AG08395 (cell line): ENCODE results near the gene KIAA1328.

Experiments
- DNase-seq: peaks from one replicate; pipeline ENCODE4 v3.0.0; 2012; ENCODE audit warnings: mixed read lengths, low spot score

Gene KIAA1328

DNA sequence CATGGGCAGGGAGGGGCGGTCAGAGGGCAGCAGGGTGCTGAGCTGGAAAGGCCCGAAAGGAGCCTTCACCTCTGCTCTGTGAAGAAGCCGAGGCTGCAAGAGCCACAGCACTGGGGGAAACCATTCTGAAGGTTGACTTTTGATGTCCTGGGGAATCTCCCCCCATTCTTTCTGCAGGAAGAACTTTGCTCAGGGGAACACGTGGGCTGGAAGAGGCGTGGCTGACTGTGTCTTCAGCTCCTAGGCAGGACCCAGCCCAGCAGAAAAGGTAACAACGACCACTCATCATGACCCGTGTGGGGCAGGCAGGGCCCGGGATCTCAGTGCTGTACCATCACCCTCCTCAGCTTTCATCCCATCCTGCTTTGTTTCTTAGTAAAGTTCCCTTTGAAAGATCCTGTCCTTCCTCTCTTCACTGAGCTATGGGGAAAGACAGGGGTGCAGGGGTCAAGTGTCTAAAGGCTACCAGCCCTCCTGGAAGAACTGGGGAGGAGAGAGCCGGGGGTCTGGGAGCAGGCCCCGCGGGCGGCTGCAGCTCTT is 424.0 kb downstream of the KIAA1328 start:
- no peak for DNase-seq

DNA sequence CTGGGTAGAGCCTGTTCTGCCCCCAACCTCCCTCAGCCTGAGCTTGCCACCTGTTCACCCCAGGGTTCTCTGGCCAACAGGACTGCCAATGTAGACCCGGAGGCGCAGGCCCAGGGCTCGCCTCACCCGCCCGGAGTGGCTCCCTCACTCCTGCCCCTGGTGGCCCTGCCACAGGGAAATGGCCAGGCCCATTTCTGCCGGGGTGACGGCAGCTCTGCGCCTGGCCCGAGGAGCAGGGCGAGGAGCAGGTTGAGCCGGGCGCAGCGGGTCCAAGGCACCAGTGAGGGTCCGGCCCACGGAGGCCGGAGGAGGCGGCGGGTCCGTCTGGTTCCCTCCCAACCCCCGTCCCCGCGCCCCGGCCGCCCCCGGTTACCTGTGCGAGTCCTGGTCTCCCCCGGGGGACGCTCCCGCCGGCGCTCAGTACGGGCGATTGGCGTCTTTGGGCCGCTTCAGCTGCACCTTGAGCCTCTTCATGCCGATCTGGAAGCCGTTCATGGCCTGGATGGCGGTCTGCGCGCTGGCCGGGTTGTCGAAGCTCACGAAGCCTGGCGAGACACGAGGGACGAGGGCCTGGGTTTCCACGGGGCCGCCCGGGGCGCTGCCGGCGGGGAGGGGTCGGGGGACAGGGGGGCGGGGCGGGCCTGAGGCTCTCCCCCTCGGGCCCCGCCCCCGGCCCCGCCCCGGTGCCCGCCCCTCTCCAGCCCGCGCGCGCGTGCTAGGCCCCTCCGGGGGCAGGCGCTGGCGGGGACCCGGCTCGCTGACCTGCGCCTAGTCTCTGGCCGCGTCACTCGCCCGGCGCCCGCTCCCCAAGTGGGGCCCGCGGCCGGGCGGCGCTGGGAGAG is 424.7 kb downstream of the KIAA1328 start:
- DNase-seq: peak; percentile 30

DNA sequence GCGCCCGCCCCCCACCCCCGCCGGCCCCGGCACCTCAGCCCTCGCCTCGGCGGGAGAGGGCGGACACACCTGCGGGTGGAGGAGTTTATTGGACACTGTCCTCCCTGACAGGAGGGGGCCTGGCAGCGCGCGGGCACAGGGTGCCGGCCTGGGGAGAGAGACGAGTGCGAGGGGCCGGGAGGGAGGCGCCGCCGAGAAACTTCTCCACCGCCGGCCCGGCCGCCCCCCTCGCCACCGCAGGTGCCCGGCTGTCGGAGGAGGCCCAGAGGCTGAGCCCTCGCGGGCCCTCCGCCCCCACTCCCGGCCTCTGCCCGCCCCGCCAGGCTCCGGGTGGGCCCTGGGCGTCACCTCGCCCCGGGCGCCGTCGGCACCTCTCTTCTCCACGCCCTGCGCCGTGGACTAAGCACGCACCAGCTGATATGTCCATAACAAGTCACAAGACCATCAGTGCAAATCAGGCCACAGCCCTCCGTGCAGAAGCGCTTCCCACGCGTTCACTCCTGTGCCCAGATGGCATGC is 425.4 kb downstream of the KIAA1328 start:
- DNase-seq: no peak

DNA sequence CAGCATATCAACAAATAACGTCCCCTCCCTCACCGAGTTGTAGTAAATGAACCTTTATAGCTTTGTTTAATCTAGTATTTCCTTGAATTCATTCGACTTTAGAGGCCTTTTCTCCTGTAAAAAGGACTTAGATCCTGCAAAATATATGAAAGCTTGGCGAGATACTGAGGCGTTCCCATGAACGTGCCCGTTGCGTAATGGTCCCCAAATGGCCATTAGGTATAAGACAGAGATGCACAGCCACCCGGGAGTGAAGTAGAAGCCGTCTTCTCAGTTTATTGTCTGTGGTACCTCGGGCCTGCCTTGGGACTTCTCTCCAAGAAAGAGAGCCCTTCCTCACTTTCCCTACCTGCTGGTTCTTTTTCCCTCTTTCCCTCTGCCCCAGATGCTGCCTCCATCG is 426.0 kb downstream of the KIAA1328 start:
- no peak for DNase-seq

DNA sequence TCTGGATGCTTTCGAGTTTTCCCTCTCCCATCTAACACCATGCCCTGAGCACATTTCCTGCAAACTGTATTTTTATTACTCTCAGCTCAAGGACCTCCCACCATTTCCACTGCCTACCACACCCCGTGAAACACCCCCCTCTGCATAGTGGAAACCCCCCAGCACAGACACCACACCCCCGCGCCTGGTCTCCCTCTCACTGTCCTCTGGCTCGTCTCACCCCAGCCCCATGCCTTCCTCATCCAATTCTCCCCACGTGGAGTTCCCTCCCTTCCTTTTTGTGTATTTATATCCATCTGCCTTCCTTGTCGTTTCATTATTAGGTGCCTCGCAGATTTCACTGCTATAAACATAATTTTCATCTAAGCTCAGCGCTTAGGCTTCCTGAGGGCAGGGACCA is 429.2 kb downstream of the KIAA1328 start:
- DNase-seq: no peak

DNA sequence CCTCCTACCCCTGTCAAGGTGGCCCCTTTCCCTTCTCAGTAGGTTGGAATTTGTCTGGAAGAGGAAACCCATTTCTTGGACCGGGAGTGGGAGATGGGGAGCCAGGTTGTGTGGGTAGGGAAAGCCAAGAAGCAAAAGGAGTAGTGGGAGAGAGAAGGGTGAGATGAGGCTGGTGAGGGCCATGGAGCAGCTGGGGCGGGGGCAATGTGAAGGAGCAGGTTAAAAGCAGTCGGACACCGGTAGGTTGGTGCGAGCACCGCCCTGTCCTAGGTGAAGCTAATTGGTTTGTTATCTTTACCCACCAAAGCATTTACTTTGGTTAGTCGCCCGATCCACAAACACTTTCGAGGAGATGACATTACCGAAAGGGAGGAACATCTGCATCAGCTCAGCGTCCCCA is 429.9 kb downstream of the KIAA1328 start:
- DNase-seq: no peak

DNA sequence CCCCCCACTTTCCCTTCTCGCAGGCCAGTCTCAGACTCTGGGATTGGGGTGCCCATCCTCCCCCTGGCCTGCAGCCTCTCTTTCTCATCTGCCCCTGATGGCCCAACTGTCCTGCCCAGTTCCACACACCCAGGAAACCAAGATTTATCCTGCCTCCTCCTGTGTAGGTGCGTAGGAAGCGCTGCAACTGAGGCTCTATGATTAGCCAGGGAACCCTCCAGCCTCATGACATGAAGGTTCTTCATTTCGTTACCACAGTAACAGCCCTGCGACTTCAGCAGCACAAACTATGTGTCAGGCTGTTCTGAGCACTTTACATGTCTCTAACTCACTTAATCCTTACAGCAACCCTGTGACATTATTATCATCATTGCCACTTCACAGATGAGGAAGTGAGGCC is 430.8 kb downstream of the KIAA1328 start:
- DNase-seq: no peak

DNA sequence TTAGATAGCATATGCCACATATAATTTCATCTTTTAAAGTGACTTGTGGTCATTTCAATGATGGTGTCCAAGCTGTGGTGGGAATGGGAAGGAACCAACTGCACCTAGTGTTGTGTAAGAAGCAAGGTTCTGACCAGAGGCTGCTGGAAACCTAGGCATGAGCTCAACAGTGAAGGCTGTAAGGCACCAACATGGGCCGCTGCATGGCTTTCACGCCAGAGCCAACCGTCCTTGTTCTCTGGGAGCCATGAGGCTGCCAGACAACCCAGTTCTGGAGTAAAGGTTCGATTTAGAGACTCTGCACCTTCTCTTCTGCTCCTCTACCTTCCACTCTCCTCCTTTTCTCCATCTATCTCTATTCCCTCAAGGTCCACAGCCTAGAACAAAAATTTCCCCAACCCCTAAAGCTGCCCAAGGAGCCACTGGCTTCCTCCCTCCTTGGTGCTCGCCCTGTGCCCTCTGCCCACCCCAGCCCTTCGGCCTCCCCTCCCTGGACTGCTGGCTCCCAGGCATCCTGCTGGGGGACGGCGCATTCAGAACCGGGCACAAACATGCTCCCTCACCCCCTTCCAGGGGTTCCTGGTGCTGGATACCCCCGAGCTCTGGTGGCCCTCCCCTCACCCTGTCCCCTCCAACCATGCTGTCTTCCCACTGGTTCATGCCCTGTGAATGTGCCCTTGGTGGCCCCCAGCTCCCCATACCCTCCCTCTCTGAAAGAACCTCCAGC is 431.6 kb downstream of the KIAA1328 start:
- DNase-seq: no peak

DNA sequence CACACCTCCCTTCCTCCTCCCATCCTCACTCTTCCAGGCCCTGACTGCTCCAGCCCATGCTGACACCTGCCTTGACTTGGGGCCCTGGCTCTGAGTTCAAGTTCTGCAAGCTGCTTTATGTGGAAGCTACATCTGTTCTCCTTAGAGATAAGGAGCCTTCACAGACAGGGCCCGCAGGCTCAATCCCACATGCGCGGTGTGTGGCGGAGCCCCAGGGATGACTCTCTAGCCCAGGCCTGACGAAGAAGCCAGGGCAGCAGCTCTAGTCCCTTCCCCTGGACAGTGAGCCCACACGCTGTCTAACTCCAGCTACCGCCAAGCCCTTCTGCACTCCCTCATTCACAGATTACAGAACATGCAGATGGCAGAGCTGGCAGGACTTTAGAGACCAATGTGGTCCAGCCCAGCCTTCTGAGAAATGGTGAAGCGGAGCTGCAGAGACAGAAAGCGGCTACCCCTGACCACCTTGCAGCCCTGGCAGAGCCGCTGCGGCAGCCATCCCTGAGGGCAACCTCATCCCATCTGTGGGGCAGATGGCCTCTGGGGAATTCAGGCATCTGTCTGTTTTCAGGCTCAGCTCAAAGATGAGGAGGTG is 432.4 kb downstream of the KIAA1328 start:
- DNase-seq: no peak

DNA sequence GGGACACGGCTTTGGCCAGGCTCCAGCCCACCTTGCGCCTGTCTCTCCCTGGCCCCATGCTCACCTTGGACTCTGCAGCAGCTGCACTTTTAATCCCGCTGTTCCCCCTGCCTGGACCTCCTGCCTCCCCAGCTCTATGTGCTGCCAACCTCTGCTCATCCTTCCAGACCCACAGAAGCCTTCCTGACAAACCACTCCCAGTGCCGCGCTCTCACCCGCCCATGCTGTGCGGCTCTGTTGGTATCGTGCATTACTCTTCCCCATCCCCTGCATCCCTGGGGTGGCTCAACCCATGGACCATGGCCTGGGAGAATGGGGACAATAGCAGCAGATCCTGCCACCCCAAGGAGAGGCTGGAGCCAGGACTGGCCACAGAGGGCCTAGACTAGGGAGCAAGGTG is 433.1 kb downstream of the KIAA1328 start:
- no peak for DNase-seq

DNA sequence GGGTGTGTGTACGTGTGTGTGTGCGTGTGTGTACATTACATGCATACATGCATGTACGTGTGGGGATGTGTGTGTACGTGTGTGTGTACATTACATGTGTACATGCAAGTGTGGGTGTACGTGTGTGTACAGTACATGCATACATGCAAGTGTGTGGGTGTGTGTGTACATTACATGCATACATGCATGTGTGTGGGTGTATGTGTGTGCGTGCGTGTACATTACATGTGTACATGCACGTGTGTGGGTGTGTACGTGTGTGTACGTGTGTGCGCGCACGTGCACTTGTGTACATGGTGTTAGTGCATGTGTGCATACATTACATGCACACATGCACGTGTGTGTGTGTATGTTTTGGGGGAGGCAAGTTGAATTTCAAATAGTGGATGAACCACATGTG is 436.0 kb downstream of the KIAA1328 start:
- no peak for DNase-seq

DNA sequence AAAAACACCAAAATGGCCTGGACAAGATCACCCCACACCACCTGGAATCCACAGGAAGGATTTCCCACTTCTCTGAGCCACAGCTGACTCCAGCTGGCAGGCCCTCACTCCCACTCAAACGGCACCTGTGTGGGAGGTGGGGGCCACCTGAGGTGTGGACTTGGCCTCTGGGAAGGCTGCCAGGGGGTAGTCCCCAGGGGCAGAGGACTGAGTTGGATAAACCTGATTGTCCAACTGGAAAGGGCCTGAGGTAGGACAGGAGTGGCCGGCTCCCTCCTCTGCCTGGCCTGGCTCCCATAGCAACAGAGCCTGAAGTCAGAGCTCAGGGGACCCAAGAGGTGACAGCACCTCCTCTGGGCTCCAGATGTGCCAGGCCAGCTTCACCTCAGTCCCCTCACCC is 436.5 kb downstream of the KIAA1328 start:
- no peak for DNase-seq

DNA sequence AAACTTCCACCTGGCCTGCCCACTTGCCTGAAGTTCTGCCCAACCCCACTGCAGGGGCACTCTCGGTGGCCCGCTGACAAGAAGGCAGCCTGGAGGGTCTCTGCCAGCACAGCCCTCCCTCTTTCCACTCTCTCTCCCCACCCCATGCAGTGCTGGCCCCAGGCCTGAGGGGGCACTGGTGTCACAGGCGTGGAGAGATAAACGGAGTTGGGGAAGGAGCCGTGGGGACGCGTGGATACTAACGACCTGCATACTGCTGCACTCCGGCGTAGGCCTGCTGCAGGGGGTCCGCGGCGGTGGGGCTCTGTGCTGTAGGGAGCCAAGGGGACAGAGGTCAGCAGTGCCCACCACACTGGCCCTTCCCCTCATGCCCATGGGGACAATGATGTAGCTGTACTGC is 437.4 kb downstream of the KIAA1328 start:
- DNase-seq: no peak

DNA sequence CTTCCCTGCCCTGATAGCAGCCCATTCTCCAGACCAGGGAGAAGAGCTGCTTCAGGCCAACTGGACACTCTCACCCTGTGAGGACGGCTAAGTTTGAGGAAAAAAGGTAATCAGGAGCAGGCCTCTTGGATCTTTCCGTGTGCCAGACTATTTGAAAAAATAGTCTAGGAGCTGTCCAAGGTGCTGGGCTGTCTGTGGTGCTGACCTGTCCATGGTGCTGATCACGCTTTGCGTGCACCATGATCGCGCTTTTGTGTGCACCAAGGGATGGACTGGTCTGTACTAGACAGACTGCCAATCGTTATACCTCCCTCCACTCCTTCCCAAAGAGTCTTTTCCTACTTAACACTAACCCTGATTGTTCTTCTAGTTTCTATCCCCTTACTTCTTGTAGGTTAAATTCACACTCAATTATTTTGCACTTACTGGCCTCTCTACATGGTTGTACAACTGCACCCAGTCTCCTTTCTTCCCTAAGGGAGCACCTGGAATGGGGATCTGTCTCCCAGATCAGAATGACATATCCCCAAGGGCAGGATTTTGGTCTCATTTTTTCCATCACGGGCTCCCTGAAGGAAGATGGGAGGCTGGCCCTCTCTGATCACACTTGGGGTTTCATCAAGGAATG is 441.2 kb downstream of the KIAA1328 start:
- peak; percentile 56 for DNase-seq

DNA sequence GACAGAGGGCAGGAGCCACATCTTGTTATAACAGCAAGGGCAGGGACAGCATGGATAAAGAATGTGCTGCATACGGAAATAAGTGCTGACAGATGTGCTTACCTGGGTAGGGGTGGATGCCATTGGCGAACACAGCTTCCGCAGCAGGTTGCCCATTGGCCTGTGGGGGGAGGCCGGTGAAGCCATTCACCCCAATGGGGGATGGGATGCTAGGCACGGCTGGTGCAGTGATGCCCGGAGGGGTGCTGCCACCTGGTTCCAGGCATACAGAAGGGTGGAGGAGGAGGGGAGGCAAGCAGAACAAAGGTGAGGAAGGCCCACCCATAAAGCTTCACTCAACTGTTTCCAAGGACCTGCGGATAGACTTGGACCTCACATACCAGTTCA is 441.7 kb downstream of the KIAA1328 start:
- DNase-seq: no peak

DNA sequence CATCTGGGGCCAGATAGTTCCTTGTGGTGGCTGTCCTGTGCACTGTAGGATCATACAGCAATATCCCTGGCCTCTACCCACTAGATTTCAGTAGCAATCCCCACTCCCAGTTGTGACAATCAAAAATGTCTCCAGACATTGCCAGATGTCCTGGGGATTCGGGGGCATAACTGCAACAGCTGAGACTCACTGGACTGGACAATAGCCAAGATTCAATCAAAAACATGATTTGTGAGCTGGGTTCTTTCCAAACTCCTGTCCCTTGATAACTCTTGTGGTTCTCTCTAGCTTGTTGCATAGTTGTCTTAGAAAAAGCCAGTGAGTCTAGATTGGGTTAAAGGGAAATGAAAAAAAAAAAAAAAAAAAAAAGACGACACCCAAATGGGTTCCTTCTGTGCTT is 443.3 kb downstream of the KIAA1328 start:
- no peak for DNase-seq

DNA sequence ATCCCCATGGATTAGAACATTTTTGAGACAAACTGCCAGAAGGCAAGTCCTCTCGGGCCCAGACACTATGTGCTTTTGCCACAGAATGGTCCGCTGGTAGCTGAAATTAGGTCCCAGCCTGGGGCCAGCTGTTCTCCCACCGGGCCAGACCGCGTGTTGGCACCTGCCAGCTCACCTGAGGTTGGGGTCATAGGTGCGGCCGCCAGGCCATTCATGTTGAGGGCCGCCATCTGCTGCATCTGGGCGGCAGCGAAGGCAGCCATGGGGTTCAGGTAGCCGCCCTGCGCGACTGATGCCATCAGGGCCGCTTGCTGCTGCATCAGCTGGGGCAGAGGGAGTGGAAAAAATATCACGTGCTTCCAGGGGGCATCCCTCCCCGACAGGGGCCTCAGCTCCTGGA is 443.9 kb downstream of the KIAA1328 start:
- DNase-seq: no peak

DNA sequence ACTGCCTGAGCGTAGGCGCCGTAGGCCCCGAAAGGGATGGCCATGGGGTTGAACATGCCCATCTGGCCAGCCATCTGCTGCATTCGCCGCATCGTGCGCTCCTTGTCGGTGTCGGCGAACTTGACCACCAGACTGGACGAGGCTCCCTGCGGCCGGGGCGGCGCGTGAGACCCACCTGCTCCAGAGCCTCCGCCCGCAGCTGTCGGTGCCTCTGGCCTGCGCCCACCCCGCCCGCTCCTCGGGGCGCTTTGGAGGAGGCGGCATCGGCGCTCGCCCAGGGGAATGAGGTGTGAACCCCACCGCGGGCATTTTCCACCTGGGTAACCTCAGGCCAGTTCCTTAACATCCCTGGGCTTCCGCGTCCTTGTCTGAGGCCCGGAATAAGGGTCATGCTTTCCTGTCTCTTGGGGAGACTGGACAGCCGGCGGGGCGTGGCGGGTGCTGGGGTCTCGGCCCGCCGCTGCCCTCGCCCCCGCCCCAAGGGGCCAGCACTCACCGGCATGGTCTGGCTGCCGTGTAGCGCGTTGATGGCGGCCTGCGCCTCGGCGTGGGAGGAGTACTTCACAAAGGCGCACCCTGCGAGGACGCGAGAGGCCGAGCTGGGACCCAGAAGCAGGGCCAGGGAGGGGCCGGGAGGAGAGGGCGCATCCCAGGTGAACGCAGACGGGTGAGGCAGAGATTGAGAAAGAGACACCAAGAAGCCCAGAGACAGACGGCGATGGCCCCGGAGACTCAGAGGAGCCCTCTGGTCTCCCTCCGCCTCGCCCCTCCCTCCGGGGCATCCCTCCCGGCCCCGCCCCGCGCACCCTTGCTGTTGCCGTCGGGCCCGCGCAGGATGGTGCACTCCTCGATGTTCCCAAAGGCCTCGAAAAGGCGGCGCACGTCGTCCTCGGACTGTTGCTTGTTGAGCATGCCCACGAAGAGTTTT is 445.6 kb downstream of the KIAA1328 start:
- DNase-seq: no peak

DNA sequence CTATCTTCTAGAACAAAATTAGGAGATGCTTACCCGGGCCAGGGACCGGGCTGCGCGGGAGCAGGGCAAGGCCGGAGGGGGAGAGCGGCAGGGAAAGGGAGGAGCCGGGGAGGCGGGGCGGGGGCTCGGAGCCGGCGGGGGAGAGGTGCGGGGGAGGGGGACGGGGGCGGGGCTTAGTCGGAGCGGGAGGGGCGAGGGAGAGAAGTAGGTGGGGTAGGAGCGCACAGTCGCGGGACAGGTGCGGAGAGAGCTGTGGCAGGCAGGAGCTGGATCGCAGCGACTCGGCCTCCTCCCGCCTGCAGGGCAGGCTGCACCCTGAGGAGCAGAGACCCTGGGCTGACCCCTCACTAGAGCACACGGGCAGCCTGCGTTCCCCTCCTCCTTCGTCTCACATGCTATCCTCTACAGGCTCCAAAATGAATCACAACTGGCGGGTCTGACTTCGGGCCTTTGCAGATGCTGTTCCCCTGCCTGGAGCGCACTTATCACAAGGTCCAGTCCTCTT is 446.4 kb downstream of the KIAA1328 start:
- no peak for DNase-seq

DNA sequence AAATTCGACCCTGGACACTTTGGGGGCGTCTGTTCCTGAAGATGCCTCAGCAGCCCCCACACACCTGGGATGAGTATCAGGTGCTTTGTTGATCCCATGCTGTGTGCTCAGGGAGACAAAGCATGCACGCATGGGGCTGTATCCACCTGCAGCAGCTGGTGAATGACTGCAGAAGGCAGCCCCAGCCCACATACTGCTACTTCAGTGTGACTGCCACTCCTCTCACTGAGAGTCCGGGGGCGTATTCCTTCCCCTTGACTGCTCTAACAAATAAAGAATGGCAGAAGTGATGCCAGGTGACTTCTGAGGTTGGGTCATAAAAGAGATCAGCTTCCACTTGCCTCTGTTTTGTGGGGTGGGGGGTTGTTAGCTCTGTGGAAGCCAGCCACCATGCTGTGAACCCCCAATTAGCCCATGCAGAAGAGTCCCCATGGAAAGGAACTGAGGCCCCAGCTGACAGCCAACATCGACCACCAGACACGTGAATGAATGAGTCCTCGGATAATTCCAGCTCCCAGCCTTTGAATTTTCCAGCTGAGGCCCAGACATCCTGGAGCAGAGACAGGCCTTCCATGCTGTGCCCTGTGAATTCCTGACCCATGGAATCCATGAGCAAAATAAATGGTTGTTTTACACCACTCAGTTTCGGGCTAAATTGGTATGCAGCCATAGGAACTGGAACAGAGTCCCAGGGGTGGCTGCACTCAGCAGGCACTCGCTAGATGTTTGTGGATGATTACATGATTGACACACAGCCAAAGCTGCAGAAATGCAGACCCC is 447.4 kb downstream of the KIAA1328 start:
- DNase-seq: no peak
